Fibroblast of pulmonary artery (primary cell): ENCODE data around the gene DNPEP.

Experiments
- DNase-seq: peaks from one replicate; pipeline ENCODE4 v3.0.0-alpha.2; 2010; ENCODE audit warnings: low read depth
- H3K4me3 ChIP-seq: replicated peaks from 2 replicates; pipeline ENCODE4 v1.5.1; 2011; ENCODE audit warnings: low read depth, mild to moderate bottlenecking, control low read depth, low read length, moderate library complexity
- CTCF ChIP-seq: IDR thresholded peaks from 2 replicates; pipeline ENCODE4 v1.5.1; 2011; ENCODE audit warnings: mild to moderate bottlenecking, control low read depth, low read length, inconsistent platforms; ENCODE audit errors: missing control alignments

DNPEP gene

GRCh38 chr2:219352448-219353023, 35.2 kb downstream of the DNPEP start:
- peak; percentile 69 for TF ChIP-seq CTCF
- peak; percentile 69 for DNase-seq
- H3K4me3 ChIP-seq = no peak overlapping the region

- no peak overlapping the region for H3K4me3 ChIP-seq
- TF ChIP-seq CTCF = no peak
- no peak for DNase-seq
Measured at GRCh38 chr2:219350710-219351221, 36.9 kb downstream of the DNPEP start.

GRCh38 chr2:219350215-219350614, 37.5 kb downstream of the DNPEP start:
- no peak for TF ChIP-seq CTCF
- no peak for DNase-seq
- no peak overlapping the region for H3K4me3 ChIP-seq

- peak; percentile 66 for DNase-seq
- TF ChIP-seq CTCF = no peak
- no peak overlapping the region for H3K4me3 ChIP-seq
Measured at GRCh38 chr2:219344751-219345430, 42.8 kb downstream of the DNPEP start.

GRCh38 chr2:219335373-219335786, 52.3 kb downstream of the DNPEP start:
- no peak for TF ChIP-seq CTCF
- DNase-seq = no peak
- no peak overlapping the region for H3K4me3 ChIP-seq

- no peak for TF ChIP-seq CTCF
- no peak overlapping the region for H3K4me3 ChIP-seq
- DNase-seq = no peak
Measured at GRCh38 chr2:219334076-219334475, 53.6 kb downstream of the DNPEP start.
